GM12878 (cell line): Measurements from ENCODE around the gene USPL1. TPM values are rescaled to one million over a fixed set of nuclear protein-coding genes. Genes with fewer than 3 reads are reported as not detected.

Source experiments
- ATAC-seq: fragments of 200-7000 bp; cut with Tn5 transposase; 3 replicates; pipeline ENCODE4 v1.9.1; 2020; ENCODE audit warnings: mild to moderate bottlenecking, moderate library complexity
- BruUV-seq: library from RNA; stranded (reverse); fragments of 400-500 nt; replicated peaks from 2 replicates; lab custom pipeline; 2021; lab: Mats Ljungman, UMichigan
- CTCF ChIA-PET: fragments of 300-600 bp; sonication (Branson Sonifier 250); formaldehyde crosslinking; extraction: SDS; loops from one replicate; lab custom pipeline; 2021; ENCODE audit warnings: inconsistent platforms; lab: Yijun Ruan, JAX
- POLR2A ChIA-PET: fragments of 350-600 bp; formaldehyde crosslinking; extraction: SDS; loops from one replicate; lab custom pipeline; 2021; ENCODE audit warnings: inconsistent platforms; lab: Charles Lee
- RAD21 ChIA-PET: fragments of 300-600 bp; sonication (Branson Sonifier 250); formaldehyde crosslinking; loops from one replicate; lab custom pipeline; 2023; ENCODE audit warnings: antibody characterized with exemption; ENCODE audit not compliant: unreplicated experiment; lab: Charles Lee
- SMC1A ChIA-PET: fragments of 300-600 bp; sonication (Branson Sonifier 250); formaldehyde crosslinking; loops from one replicate; lab custom pipeline; 2023; ENCODE audit not compliant: unreplicated experiment, uncharacterized antibody; lab: Charles Lee
- DNase-seq: peaks from one replicate; pipeline ENCODE4 v3.0.0-alpha.2; 2011; ENCODE audit warnings: low read depth, low spot score
- FAIRE-seq: peaks from 3 replicates; lab custom pipeline; 2011; peaks lifted over from hg19 to GRCh38; lab: Jason Lieb, UNC
- H2AFZ ChIP-seq: 2 replicates; pipeline ENCODE4 v1.6.0; 2011; ENCODE audit warnings: low read depth, low read length, control low read depth; ENCODE audit not compliant: control insufficient read depth
- H3K27ac ChIP-seq: 2 replicates; pipeline ENCODE4 v1.5.1; 2011; ENCODE audit warnings: control low read depth; ENCODE audit not compliant: control insufficient read depth, insufficient read depth
- H3K27me3 ChIP-seq, 2 experiments: replicated peaks in 1 of 2; 2 replicates each; pipeline versions ENCODE4 v1.6.0 to v1.6.1; 2011; ENCODE audit warnings: low read length in 1 of 2; ENCODE audit not compliant: control insufficient read depth in 2 of 2, insufficient read depth in 2 of 2
- H3K36me3 ChIP-seq, 2 experiments: 2 replicates each; pipeline ENCODE4 v1.5.1; 2011; ENCODE audit warnings: low read length in 1 of 2; ENCODE audit not compliant: control insufficient read depth in 2 of 2, insufficient read depth in 2 of 2
- H3K4me1 ChIP-seq: 2 replicates; pipeline ENCODE4 v1.6.1; 2011; ENCODE audit warnings: mild to moderate bottlenecking, low read length, moderate library complexity, mixed read lengths; ENCODE audit not compliant: control insufficient read depth, insufficient read depth
- H3K4me2 ChIP-seq: 2 replicates; pipeline ENCODE4 v1.6.0; 2011; ENCODE audit warnings: control low read depth; ENCODE audit not compliant: control insufficient read depth, insufficient read depth
- H3K4me3 ChIP-seq: fragments of 200-600 bp; sonication (generic); 2 replicates; pipeline ENCODE4 v1.5.1; 2016
- H3K79me2 ChIP-seq: 2 replicates; pipeline ENCODE4 v1.6.0; 2011; ENCODE audit warnings: low read length; ENCODE audit not compliant: control insufficient read depth, insufficient read depth
- H3K9ac ChIP-seq: 2 replicates; pipeline ENCODE4 v1.8.0; 2011; ENCODE audit warnings: low read length, control low read depth, mixed read lengths; ENCODE audit not compliant: control insufficient read depth, insufficient read depth
- H3K9me3 ChIP-seq: replicated peaks from 3 replicates; pipeline ENCODE4 v1.5.1; 2011; ENCODE audit warnings: mild to moderate bottlenecking, low read length; ENCODE audit not compliant: control insufficient read depth, insufficient read depth
- H4K20me1 ChIP-seq: 2 replicates; pipeline ENCODE4 v1.6.0; 2011; ENCODE audit not compliant: control insufficient read depth, insufficient read depth
- BCLAF1 ChIP-seq: fragments of 450-650 bp; IDR thresholded peaks from 2 replicates; pipeline ENCODE4 v1.6.1; 2017; ENCODE audit warnings: antibody characterized with exemption, mild to moderate bottlenecking, moderate library complexity
- HCFC1 ChIP-seq: fragments of 150-350 bp; IDR thresholded peaks from 2 replicates; pipeline ENCODE4 v1.6.1; 2014; ENCODE audit warnings: low read length
- JUNB ChIP-seq: IDR thresholded peaks from 2 replicates; pipeline ENCODE4 v1.6.1; 2016; ENCODE audit warnings: antibody characterized with exemption, mild to moderate bottlenecking
- PAX8 ChIP-seq: fragments of 450-650 bp; IDR thresholded peaks from 2 replicates; pipeline ENCODE4 v1.6.1; 2017; ENCODE audit warnings: mild to moderate bottlenecking, moderate library complexity
- PBX3 ChIP-seq: IDR thresholded peaks from 2 replicates; pipeline ENCODE4 v1.6.1; 2011; ENCODE audit warnings: mild to moderate bottlenecking, low read depth, low read length, moderate library complexity; ENCODE audit not compliant: insufficient replicate concordance
- RAD51 ChIP-seq: fragments of 450-650 bp; IDR thresholded peaks from 2 replicates; pipeline ENCODE4 v1.6.1; 2016; ENCODE audit warnings: moderate library complexity, mild to moderate bottlenecking, inconsistent platforms
- SIN3A ChIP-seq: IDR thresholded peaks from 2 replicates; pipeline ENCODE4 v1.6.1; 2012; ENCODE audit warnings: low read depth, low read length, improper control_type of control experiment
- SMARCA5 ChIP-seq: fragments of 450-650 bp; IDR thresholded peaks from 2 replicates; pipeline ENCODE4 v1.6.1; 2017; ENCODE audit warnings: mild to moderate bottlenecking
- STAT3 ChIP-seq: IDR thresholded peaks from 2 replicates; pipeline ENCODE4 v1.6.1; 2011; ENCODE audit warnings: low read depth, low read length, improper control_type of control experiment
- TAF1 ChIP-seq: IDR thresholded peaks from 2 replicates; pipeline ENCODE4 v1.6.1; 2011; ENCODE audit warnings: mild to moderate bottlenecking, low read depth, low read length, borderline replicate concordance
- ZBTB40 ChIP-seq: fragments of 450-650 bp; IDR thresholded peaks from 2 replicates; pipeline ENCODE4 v1.6.1; 2016; ENCODE audit warnings: mild to moderate bottlenecking, moderate library complexity, borderline replicate concordance
- ZNF274 ChIP-seq: IDR thresholded peaks from one replicate; pipeline ENCODE4 v1.8.0; 2011; ENCODE audit not compliant: insufficient read length, insufficient read depth
- whole genome bisulfite sequencing: methylation state at CpG from one replicate; pipeline ENCODE4 v1.1.6; 2016; ENCODE audit warnings: low lambda C conversion rate; ENCODE audit not compliant: insufficient replicate concordance, insufficient coverage; ENCODE audit errors: missing lambda C conversion rate; 5-methylcytosine and 5-hydroxymethylcytosine counted together
- in situ Hi-C: fragments of 300-500 bp; cut with MboI; formaldehyde crosslinking; loops from 9 replicates; pipeline ENCODE4 v1.14.3; 2018; ENCODE audit warnings: mixed read lengths
- intact Hi-C: fragments of 100-400 bp; cut with micrococcal nuclease; formaldehyde crosslinking; loops from one replicate; pipeline ENCODE4 v1.14.2; 2022; ENCODE audit not compliant: unreplicated experiment
- polyA plus RNA-seq, 11 experiments: library from polyadenylated mRNA; depleted of rRNA in 4 of 11; unstranded in 6 of 11; stranded (reverse) in 5 of 11; fragments of >200 nt; fragmentation: Nextera tagmentation in 4 of 11; fragmentation: Illumina TruSeq in 1 of 11; extraction: Ambion mirVana in 4 of 11; extraction: Trizol in 1 of 11; gene quantifications; 1 replicate in 1 of 11; 2 replicates in 10 of 11; pipeline versions ENCODE4 v1.2.1 to v1.2.3, GENCODE V29; 2011 to 2016; ENCODE audit warnings: inconsistent platforms in 2 of 11, missing spikeins in 2 of 11, low read depth in 1 of 11
- total RNA-seq, 4 experiments: library from RNA; depleted of rRNA in 3 of 4; stranded (reverse); fragments of >200 nt in 3 of 4; fragmentation: Illumina TruSeq in 1 of 4; extraction: Trizol in 1 of 4; gene quantifications; 2 replicates each; pipeline versions ENCODE4 v1.2.1 to v1.2.3, GENCODE V29; 2013 to 2021
- TF ChIP-seq, protein P1 (sequence below): fragments of 450-650 bp; IDR thresholded peaks from 2 replicates; pipeline ENCODE4 v1.6.1; 2017; ENCODE audit warnings: mild to moderate bottlenecking, moderate library complexity

Gene USPL1
- total and polyA plus RNA-seq, 10 of the 15 experiments (the other 5 are each of a cell fraction or from before 2014, with no cell fraction given) = 7.9 to 23.2 (median 15.8) TPM

- 81% methylated on average over 4 of the region's 4 CpGs for WGBS
- Histone ChIP-seq H3K36me3 (no peaks in the 10 kb centered on the region), H3K27ac (no peak overlapping the region), H3K79me2 (no peaks in the 10 kb centered on the region), H3K9me3 (no peaks in the 10 kb centered on the region), H4K20me1 (no peaks in the 10 kb centered on the region), H2AFZ (no peak overlapping the region), H3K4me3 (no peak overlapping the region), H3K4me2 (no peak overlapping the region), H3K27me3 (no peaks in the 10 kb centered on the region), H3K9ac (no peak overlapping the region), H3K4me1 (peaks cover 8% of the 10 kb centered on the region)
- intact Hi-C loops = no loop called here
- BruUV-seq = no TSS peak
- in situ Hi-C loops = no loop called here
- CTCF ChIA-PET = no interaction called here
- DNase-seq (no peak), ATAC-seq (no peak), FAIRE-seq (no peak)
- RAD21 ChIA-PET = no interaction called here
- SMC1A ChIA-PET = interaction anchor here (1.4 kb wide), 1 partner anchor 49 kb away, joined by 5 read pairs; no protein-coding TSS in a partner anchor
- POLR2A ChIA-PET = no interaction called here
- TF ChIP-seq SMARCA5 (no peak), BCLAF1 (no peak), PAX8 (no peak), HCFC1 (no peak), TAF1 (no peak), PBX3 (no peak), RAD51 (no peak), ZBTB40 (no peak), ZNF274 (no peak), SIN3A (no peak), STAT3 (no peak), JUNB (no peak)
- TF ChIP-seq, protein P1, sequence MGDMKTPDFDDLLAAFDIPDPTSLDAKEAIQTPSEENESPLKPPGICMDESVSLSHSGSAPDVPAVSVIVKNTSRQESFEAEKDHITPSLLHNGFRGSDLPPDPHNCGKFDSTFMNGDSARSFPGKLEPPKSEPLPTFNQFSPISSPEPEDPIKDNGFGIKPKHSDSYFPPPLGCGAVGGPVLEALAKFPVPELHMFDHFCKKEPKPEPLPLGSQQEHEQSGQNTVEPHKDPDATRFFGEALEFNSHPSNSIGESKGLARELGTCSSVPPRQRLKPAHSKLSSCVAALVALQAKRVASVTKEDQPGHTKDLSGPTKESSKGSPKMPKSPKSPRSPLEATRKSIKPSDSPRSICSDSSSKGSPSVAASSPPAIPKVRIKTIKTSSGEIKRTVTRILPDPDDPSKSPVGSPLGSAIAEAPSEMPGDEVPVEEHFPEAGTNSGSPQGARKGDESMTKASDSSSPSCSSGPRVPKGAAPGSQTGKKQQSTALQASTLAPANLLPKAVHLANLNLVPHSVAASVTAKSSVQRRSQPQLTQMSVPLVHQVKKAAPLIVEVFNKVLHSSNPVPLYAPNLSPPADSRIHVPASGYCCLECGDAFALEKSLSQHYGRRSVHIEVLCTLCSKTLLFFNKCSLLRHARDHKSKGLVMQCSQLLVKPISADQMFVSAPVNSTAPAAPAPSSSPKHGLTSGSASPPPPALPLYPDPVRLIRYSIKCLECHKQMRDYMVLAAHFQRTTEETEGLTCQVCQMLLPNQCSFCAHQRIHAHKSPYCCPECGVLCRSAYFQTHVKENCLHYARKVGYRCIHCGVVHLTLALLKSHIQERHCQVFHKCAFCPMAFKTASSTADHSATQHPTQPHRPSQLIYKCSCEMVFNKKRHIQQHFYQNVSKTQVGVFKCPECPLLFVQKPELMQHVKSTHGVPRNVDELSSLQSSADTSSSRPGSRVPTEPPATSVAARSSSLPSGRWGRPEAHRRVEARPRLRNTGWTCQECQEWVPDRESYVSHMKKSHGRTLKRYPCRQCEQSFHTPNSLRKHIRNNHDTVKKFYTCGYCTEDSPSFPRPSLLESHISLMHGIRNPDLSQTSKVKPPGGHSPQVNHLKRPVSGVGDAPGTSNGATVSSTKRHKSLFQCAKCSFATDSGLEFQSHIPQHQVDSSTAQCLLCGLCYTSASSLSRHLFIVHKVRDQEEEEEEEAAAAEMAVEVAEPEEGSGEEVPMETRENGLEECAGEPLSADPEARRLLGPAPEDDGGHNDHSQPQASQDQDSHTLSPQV = no peak
Observed at GRCh38 chr13:30667014-30667413, 49.3 kb downstream of the USPL1 start.
